GM12874 (cell line): ENCODE data around the gene EVI2A.

Source experiments
- CTCF ChIP-seq: IDR thresholded peaks from 2 replicates; pipeline ENCODE4 v1.5.1; 2011; ENCODE audit warnings: low read depth, mild to moderate bottlenecking, control low read depth, low read length, moderate library complexity; ENCODE audit not compliant: insufficient read depth

Gene EVI2A

GRCh38 chr17:31349454-31349853, 28.0 kb upstream of the EVI2A start:
- no peak for TF ChIP-seq CTCF

GRCh38 chr17:31339906-31340661, 18.7 kb upstream of the EVI2A start:
- no peak for TF ChIP-seq CTCF

GRCh38 chr17:31329221-31329620, 7.8 kb upstream of the EVI2A start:
- no peak for TF ChIP-seq CTCF

- TF ChIP-seq CTCF = no peak
Observed at GRCh38 chr17:31328160-31328535, 6.7 kb upstream of the EVI2A start.

- TF ChIP-seq CTCF = no peak
Observed at GRCh38 chr17:31327534-31328159, 6.2 kb upstream of the EVI2A start.

GRCh38 chr17:31323551-31323950, 2.1 kb upstream of the EVI2A start:
- no peak for TF ChIP-seq CTCF

GRCh38 chr17:31321966-31322365, 544 bp upstream of the EVI2A start:
- no peak for TF ChIP-seq CTCF
